Measurements from ENCODE around the gene IARS1.

IARS1 gene

GRCh38 chr9:92295827-92296258, 2.3 kb upstream of the IARS1 start:
- DNase-seq (ENCODE audit: extremely low read depth in 1 of 2, low read depth in 1 of 2) = no peak

DNA sequence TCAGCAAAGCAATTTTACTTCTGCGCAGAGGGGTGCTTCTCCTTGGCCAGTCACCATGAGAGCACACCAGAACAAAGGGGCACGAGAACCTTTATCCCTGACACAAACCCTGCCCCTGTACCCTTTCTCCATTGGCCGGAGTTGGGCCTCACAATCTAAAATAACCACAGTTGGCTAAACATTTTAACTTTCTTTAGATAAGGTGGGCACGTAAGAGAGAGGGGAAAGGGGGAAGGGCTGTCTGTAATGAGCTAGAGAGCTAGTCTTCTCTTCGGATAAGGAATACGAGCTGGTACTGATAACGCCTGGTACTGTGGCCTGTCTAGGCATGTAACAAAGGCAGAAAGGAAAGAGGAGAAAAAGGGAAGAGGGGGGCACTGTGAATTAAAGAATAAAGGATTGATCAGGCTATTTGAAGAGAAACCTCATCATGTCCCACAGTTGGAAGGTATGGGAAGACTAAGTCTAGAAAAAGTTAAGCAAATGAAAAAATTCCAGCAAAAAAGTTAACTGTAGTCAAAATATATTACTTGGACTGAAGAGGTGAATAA, 1.8 kb upstream of the IARS1 start:
- no peak for DNase-seq (ENCODE audit: extremely low read depth in 1 of 2, low read depth in 1 of 2)

GRCh38 chr9:92294297-92294676, 790 bp upstream of the IARS1 start:
- DNase-seq (ENCODE audit: extremely low read depth in 1 of 2, low read depth in 1 of 2) = no peak

GRCh38 chr9:92293075-92293354, 482 bp downstream of the IARS1 start:
- no peak for DNase-seq (ENCODE audit: extremely low read depth in 1 of 2, low read depth in 1 of 2)

GRCh38 chr9:92292338-92293074, 991 bp downstream of the IARS1 start:
- DNase-seq (ENCODE audit: extremely low read depth in 1 of 2, low read depth in 1 of 2) = no peak

GRCh38 chr9:92291577-92291976, 1.9 kb downstream of the IARS1 start:
- no peak for DNase-seq (ENCODE audit: extremely low read depth in 1 of 2, low read depth in 1 of 2)

- DNase-seq (ENCODE audit: extremely low read depth in 1 of 2, low read depth in 1 of 2) = no peak
Observed at GRCh38 chr9:92290785-92291429, 2.6 kb downstream of the IARS1 start.

GRCh38 chr9:92289708-92290390, 3.6 kb downstream of the IARS1 start:
- DNase-seq (ENCODE audit: extremely low read depth in 1 of 2, low read depth in 1 of 2) = no peak

DNA sequence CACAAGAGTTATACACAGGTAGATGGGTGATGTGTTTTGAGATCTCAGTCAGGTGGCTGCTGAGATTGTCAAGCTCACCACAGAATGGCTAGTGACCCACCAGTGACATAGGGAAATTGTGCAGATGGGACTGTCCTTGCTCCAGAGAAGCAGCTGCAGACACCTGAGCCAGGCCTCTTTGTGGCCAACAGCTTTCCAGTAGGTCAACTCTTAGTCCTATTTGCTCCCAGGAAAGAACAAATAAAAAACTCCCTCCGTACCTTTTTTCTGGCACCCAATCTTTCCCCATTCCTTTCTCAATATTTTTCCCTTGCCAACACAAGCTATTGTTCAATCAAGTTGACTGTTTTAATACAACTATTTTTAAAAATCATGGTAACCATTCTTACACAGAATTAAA, 14.2 kb downstream of the IARS1 start:
- DNase-seq (ENCODE audit: extremely low read depth in 1 of 2, low read depth in 1 of 2) = no peak

GRCh38 chr9:92278110-92278509, 15.4 kb downstream of the IARS1 start:
- no peak for DNase-seq (ENCODE audit: extremely low read depth in 1 of 2, low read depth in 1 of 2)

DNA sequence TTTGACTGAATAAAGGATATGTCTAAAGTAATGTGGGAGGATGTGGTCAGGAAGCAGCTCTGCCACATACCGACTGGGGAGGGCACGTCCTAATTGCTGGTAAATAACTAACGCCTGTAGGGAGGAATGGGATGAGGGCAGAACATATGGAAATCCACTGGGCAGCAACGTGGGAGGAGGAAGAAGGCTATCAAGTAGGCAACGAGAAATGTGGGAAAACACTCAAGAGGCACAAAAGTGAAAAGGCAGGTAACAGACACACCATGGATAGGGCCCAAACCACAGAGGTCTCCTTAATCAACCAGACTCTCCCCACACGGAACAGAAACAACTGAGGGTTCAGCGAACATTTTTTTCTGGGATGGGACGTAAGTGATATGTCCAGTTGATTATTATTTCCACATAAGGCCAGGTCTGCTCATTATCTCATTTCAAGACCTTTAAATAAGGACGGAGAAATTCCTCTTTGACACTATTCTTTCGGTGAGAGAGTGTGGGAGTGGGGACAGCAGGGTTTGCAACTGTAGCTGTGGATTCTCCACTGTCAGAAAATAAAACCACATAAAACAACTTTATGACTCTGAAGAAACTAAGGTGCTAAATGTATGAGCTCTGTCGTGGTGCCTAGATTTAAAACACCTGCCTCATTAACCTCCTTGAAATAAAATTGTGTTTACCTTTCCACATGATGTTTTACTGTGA, 17.0 kb downstream of the IARS1 start:
- no peak for DNase-seq (ENCODE audit: extremely low read depth in 1 of 2, low read depth in 1 of 2)

DNA sequence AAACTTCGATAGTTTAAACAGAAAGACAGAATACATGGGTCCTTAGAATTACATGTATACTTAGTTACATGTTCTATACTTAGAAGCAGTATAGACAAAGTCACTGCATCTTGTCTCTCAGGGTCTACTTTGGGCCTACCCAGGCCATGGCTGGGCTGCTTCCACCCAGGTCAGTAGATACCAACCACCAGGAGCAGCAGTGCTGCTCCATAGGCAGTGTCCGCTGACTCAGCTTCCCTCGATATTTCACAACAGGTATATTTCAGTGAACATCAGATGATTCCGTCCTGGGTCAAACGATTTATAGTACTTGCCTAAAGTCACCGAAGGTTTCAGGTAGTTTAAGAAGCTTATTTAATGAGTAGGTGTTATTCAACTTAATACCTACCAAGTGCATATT, 18.0 kb downstream of the IARS1 start:
- DNase-seq (ENCODE audit: extremely low read depth in 1 of 2, low read depth in 1 of 2) = no peak

GRCh38 chr9:92270511-92270910, 23.0 kb downstream of the IARS1 start:
- DNase-seq (ENCODE audit: extremely low read depth in 1 of 2, low read depth in 1 of 2) = no peak

DNA sequence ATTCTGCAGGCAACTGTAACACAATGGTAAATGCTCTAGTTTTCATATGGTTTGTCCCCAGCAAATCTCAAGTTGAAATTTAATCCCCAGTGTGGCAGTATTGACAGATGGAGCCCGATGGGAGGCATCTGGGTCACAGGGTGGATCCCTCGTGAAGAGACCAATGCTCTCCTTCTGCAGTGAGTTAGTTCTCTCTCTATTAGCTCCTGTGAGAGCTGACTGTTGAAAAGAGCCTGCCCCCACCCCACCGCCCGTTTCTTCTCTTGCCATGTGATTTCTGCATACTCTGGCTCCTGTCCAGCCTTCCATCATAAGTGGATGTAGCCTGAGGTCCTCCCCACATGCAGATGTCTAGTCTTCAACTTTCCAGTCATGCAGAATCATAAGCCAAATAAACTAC, 27.0 kb downstream of the IARS1 start:
- no peak for DNase-seq (ENCODE audit: extremely low read depth in 1 of 2, low read depth in 1 of 2)

- no peak for DNase-seq (ENCODE audit: extremely low read depth in 1 of 2, low read depth in 1 of 2)
Observed at GRCh38 chr9:92265154-92265553, 28.3 kb downstream of the IARS1 start.

DNA sequence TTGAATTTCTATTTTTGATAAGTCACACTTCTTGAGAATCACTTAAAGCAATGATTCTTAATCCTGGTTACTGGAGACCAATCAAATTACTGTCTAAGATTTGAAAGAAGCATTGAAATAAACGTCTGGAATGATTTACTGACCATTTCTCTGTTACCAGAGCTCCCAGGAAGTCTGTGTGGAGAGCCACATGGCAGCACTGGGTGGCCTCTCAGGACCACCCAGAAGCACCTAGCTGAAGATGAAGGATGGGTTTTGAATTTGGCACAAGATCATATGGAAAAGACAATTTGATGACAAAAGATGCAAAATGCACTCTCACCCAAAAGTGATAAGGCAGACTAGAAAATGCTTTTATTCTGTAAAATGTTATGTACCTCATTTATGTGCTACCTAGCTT, 30.4 kb downstream of the IARS1 start:
- DNase-seq (ENCODE audit: extremely low read depth in 1 of 2, low read depth in 1 of 2) = no peak

DNA sequence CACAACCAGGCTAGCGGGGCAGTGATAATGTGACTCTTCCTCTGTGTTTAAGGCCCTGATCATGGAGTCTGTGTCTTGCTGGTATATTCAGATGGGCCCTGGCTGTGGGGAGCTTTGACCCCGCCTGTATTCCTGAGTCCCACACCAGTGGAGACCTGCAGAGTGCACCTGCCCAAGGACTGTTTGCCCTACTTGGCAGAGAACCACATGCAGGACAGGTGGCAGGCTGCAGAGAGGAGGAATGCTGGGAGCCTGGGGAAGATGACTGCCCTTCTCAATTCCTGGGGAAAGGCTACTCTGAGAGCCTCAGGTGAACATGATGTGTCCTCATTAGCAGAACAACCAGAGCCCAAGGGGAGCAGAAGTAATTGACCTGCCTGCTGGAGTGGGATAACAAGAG, 36.2 kb downstream of the IARS1 start:
- no peak for DNase-seq (ENCODE audit: extremely low read depth in 1 of 2, low read depth in 1 of 2)

DNA sequence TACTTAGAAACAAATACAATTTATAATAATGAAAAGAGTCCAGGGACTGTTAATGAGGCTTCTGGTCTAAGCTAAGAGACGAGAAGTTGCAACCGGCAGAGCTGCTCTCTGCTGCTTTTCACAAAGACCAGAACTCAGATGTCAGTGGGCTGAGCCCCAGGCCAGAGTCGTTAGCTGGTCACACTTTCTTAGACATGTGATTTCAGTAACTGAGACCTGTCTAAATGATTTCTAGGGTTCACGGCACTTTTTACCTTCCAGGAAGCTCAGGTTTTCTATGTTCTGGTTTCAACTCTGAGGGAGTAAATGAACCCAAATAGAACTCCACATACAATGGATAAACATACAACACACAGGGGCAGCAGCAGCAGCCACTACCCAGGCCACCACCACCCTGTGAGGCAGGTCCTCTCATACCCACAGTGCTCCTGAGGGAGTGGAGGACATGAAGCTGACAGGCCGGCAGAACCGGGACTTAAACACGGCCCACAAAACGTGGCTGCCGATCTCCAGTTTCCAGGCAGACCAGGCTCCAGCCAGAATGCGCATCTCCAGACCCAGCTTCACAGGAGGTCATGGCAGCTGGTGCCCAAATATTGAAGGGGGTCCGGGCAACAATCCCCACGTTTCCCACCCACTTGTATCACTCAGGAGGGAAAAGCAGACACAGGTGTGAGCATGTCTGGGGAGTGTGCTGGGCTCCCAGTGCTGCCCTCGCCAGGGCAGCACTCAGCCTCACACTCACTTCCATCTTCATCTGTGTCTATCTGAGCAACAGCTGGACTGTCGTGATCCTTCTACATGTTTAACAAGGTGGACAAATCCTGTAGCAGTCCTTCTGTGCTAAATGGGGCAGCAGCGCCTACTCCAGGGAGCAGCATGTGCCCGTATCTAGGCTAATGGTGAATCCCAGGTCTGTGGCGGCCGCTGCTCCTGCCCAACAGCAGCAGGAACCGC, 38.8 kb downstream of the IARS1 start:
- DNase-seq (ENCODE audit: extremely low read depth in 1 of 2, low read depth in 1 of 2) = no peak

DNA sequence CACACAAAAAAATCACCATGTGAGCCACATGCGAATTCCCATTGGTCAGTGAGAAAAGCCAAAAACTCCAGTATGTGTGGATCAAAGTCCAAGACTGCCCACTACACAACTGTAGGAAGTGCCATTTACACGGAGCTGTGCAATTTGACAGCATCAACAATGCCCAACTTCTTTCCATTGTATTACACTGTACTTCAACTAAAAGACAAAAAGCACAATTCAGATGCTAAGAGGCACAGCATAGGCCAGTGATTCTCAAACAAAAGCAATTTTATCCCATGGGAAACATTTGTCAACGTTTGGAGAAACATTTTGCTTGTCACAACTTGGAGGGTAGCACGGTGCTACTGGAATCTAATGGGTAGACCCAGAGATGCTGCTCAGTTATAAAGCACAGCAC, 39.8 kb downstream of the IARS1 start:
- no peak for DNase-seq (ENCODE audit: extremely low read depth in 1 of 2, low read depth in 1 of 2)

DNA sequence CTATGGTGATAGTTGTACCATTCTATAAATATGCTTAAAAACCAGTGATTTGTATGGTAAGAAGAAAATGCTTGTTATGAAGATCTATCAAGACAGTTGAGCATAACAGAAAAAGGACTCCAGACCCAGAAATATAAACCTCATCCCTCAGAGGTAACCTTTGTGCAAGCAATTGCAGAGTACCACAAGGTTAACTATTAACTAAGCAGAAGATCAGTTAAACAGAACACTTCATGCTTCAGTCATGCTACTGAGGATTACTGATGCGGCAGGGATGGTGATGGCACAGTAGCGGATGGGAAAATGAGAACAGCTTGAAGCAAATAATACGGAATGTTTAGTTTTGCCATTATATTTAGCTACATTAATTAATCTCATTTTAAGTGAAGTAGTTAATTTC, 45.5 kb downstream of the IARS1 start:
- DNase-seq (ENCODE audit: extremely low read depth in 1 of 2, low read depth in 1 of 2) = no peak
